HG03095 (cell line): ENCODE data around the gene TUBA4B.
"Not testable (repeated sequence)": the region's sequence is repeated elsewhere in the genome, so short reads cannot be mapped to it uniquely, and the experiment has no call there.

Experiments
- ATAC-seq: cut with Tn5 transposase; IDR thresholded peaks from one replicate; pipeline ENCODE4 v1.9.1; 2021; ENCODE audit warnings: moderate library complexity; ENCODE audit not compliant: unreplicated experiment

TUBA4B gene

GRCh38 chr2:219273937-219274336 is 20.9 kb downstream of the TUBA4B start:
- ATAC-seq = no peak

GRCh38 chr2:219274361-219274921 is 21.4 kb downstream of the TUBA4B start:
- ATAC-seq = no peak

- peak; percentile 26 for ATAC-seq
Observed at GRCh38 chr2:219277703-219278654, 24.9 kb downstream of the TUBA4B start.

- ATAC-seq = no peak
Observed at GRCh38 chr2:219278655-219279150, 25.7 kb downstream of the TUBA4B start.

GRCh38 chr2:219279151-219279915 is 26.3 kb downstream of the TUBA4B start, which contains the start of gene DNAJB2:
TSS of gene DNAJB2 (plus strand) at chr2:219279366. CDS start at chr2:219279834, 468 bp downstream.
- ATAC-seq = peak; percentile 77

GRCh38 chr2:219279916-219280516 is 27.0 kb downstream of the TUBA4B start:
- no peak for ATAC-seq

GRCh38 chr2:219280651-219281050 is 27.6 kb downstream of the TUBA4B start:
- no peak for ATAC-seq

- ATAC-seq = no peak
Observed at GRCh38 chr2:219281588-219281987, 28.5 kb downstream of the TUBA4B start.

- no peak for ATAC-seq
Observed at GRCh38 chr2:219282375-219282774, 29.3 kb downstream of the TUBA4B start.

- ATAC-seq = no peak
Observed at GRCh38 chr2:219282943-219283581, 30.0 kb downstream of the TUBA4B start.

GRCh38 chr2:219284501-219285372 is 31.7 kb downstream of the TUBA4B start:
- no peak for ATAC-seq

GRCh38 chr2:219285373-219285735 is 32.3 kb downstream of the TUBA4B start:
- no peak for ATAC-seq

GRCh38 chr2:219285894-219286425 is 32.9 kb downstream of the TUBA4B start:
- ATAC-seq = no peak

- no peak for ATAC-seq
Observed at GRCh38 chr2:219286436-219287115, 33.5 kb downstream of the TUBA4B start.

GRCh38 chr2:219287116-219287440 is 34.0 kb downstream of the TUBA4B start:
- ATAC-seq = not testable (repeated sequence)

GRCh38 chr2:219287580-219288265 is 34.7 kb downstream of the TUBA4B start:
- no peak for ATAC-seq

GRCh38 chr2:219289195-219289536 is 36.1 kb downstream of the TUBA4B start:
- no peak for ATAC-seq
